CD4-positive, alpha-beta T cell (primary cell): ENCODE measurements around the gene MDM1. TPM values are rescaled to one million over a fixed set of nuclear protein-coding genes. Genes with fewer than 3 reads are reported as not detected.

ENCODE experiments used
- ATAC-seq: fragments of 200-7000 bp; cut with Tn5 transposase; one replicate; pipeline ENCODE4 v1.10.0; 2022; ENCODE audit warnings: mild to moderate bottlenecking; ENCODE audit not compliant: poor library complexity
- CTCF ChIA-PET: fragments of 350-600 bp; sonication (Branson Sonifier 250); formaldehyde crosslinking; loops from one replicate; lab custom pipeline; 2021; ENCODE audit warnings: antibody characterized with exemption, inconsistent platforms; lab: Charles Lee
- POLR2A ChIA-PET: fragments of 350-600 bp; sonication (Branson Sonifier 250); formaldehyde crosslinking; loops from one replicate; lab custom pipeline; 2021; ENCODE audit warnings: antibody characterized with exemption, inconsistent platforms; lab: Charles Lee
- DNase-seq, 14 experiments: peaks; one replicate each; pipeline ENCODE4 v3.0.0-alpha.2; 2013 to 2020; ENCODE audit warnings: mixed read lengths in 2 of 14
- H3K27ac ChIP-seq, 2 donors: one replicate each; pipeline versions ENCODE4 v1.5.1 to v1.7.0; 2013; ENCODE audit warnings: low read length in 2 of 2, low read depth in 1 of 2, mild to moderate bottlenecking in 1 of 2
- H3K27me3 ChIP-seq, 2 experiments: 1 replicate in 1 of 2; 2 replicates in 1 of 2; pipeline versions ENCODE4 v1.6.1 to v1.7.0; 2013; ENCODE audit warnings: low read length in 2 of 2, control low read depth in 1 of 2, mild to moderate bottlenecking in 1 of 2, moderate library complexity in 1 of 2; ENCODE audit not compliant: insufficient read depth in 2 of 2, control insufficient read depth in 1 of 2
- H3K36me3 ChIP-seq: one replicate; pipeline ENCODE4 v1.6.1; 2013; ENCODE audit warnings: low read length, control low read depth; ENCODE audit not compliant: insufficient read depth
- H3K4me1 ChIP-seq: one replicate; pipeline ENCODE4 v1.6.1; 2013; ENCODE audit warnings: low read length, control low read depth; ENCODE audit not compliant: insufficient read depth
- H3K4me3 ChIP-seq: one replicate; pipeline ENCODE4 v1.5.1; 2013; ENCODE audit warnings: mild to moderate bottlenecking, low read length, moderate library complexity
- H3K9me3 ChIP-seq, 2 experiments: 1 replicate in 1 of 2; 2 replicates in 1 of 2; pipeline versions ENCODE4 v1.6.1 to v1.7.0; 2013; ENCODE audit warnings: low read length in 2 of 2, mild to moderate bottlenecking in 2 of 2, control low read depth in 1 of 2, moderate library complexity in 1 of 2; ENCODE audit not compliant: control insufficient read depth in 1 of 2, insufficient read depth in 1 of 2
- H3K27ac Mint-ChIP-seq: one replicate; pipeline ENCODE4 v1.8.0; 2020; ENCODE audit warnings: mixed read lengths
- H3K27me3 Mint-ChIP-seq: one replicate; pipeline ENCODE4 v1.8.0; 2021; ENCODE audit warnings: mixed read lengths
- H3K36me3 Mint-ChIP-seq: one replicate; pipeline ENCODE4 v1.8.0; 2021; ENCODE audit warnings: low read depth, mixed read lengths
- H3K4me1 Mint-ChIP-seq: one replicate; pipeline ENCODE4 v1.8.0; 2021; ENCODE audit warnings: low read depth, mixed read lengths
- H3K4me3 Mint-ChIP-seq: one replicate; pipeline ENCODE4 v1.8.0; 2020; ENCODE audit warnings: mild to moderate bottlenecking, mixed read lengths
- H3K9me3 Mint-ChIP-seq: one replicate; pipeline ENCODE4 v1.8.0; 2020; ENCODE audit warnings: mixed read lengths
- CTCF ChIP-seq: fragments of 200-600 bp; IDR thresholded peaks from one replicate; pipeline ENCODE4 v1.8.0; 2022; ENCODE audit warnings: antibody characterized with exemption, mild to moderate bottlenecking
- intact Hi-C, 2 experiments: fragments of 100-400 bp; cut with DNase I in 1 of 2; cut with micrococcal nuclease in 1 of 2; formaldehyde crosslinking; loops; one replicate each; pipeline versions ENCODE4 v1.15.1 to v1.9.0; 2023 to 2025; cut with DNase I, micrococcal nuclease
- total RNA-seq, 174 experiments: library from RNA in 2 of 174; stranded (reverse) in 2 of 174; gene quantifications; one replicate each; pipeline ENCODE4 v1.2.3 and lab custom pipeline; 2021 to 2026

The MDM1 gene
- total RNA-seq, 2 experiments from 2014 or later = 11.0 to 11.6 TPM

GRCh38 chr12:68378872-68379606 is 46.9 kb upstream of the MDM1 start:
- DNase-seq = no peak
- Histone ChIP-seq H3K4me3 (no peak overlapping the region), H3K27me3 (no peaks in the 10 kb centered on the region), H3K9me3 (peaks cover 9 to 13% of the 10 kb centered on the region in 2 experiments), H3K27ac (no peak overlapping the region), H3K36me3 (no peaks in the 10 kb centered on the region), H3K4me1 (peaks cover 16% of the 10 kb centered on the region)
- ChIA-PET POLR2A (interaction anchor here (0.8 kb wide), 1 partner anchor 266 kb away, joined by 3 read pairs; no protein-coding TSS in a partner anchor), CTCF (no interaction called here)
- Mint-ChIP-seq H3K4me3 (no peak overlapping the region), H3K27ac (no peak overlapping the region), H3K4me1 (peaks cover 25% of the 10 kb centered on the region), H3K9me3 (peaks cover 6% of the 10 kb centered on the region), H3K36me3 (no peaks in the 10 kb centered on the region), H3K27me3 (no peaks in the 10 kb centered on the region)
- ATAC-seq = no peak
- TF ChIP-seq CTCF = no peak
- intact Hi-C loops = no loop called here

GRCh38 chr12:68377881-68378280 is 45.7 kb upstream of the MDM1 start:
- no peak for DNase-seq
- Histone ChIP-seq H3K27ac (no peak overlapping the region), H3K36me3 (no peaks in the 10 kb centered on the region), H3K27me3 (no peaks in the 10 kb centered on the region), H3K4me3 (no peak overlapping the region), H3K9me3 (peaks cover 0 to 3% of the 10 kb centered on the region in 2 experiments), H3K4me1 (peaks cover 21% of the 10 kb centered on the region)
- ChIA-PET POLR2A (no interaction called here), CTCF (interaction anchor here (1.1 kb wide), 1 partner anchor 51 kb away, joined by 3 read pairs; no protein-coding TSS in a partner anchor)
- Mint-ChIP-seq H3K27ac (no peak overlapping the region), H3K4me3 (no peak overlapping the region), H3K36me3 (no peaks in the 10 kb centered on the region), H3K4me1 (peaks cover 29% of the 10 kb centered on the region), H3K9me3 (peaks cover 3% of the 10 kb centered on the region), H3K27me3 (no peaks in the 10 kb centered on the region)
- no peak for ATAC-seq
- no peak for TF ChIP-seq CTCF
- intact Hi-C loops = no loop called here

GRCh38 chr12:68376901-68377300 is 44.7 kb upstream of the MDM1 start:
- POLR2A ChIA-PET = interaction anchor here (0.6 kb wide), 1 partner anchor 339 kb away, joined by 3 read pairs; no protein-coding TSS in a partner anchor
- H3K27ac ChIP-seq = no peak overlapping the region
- no peak overlapping the region for H3K27ac Mint-ChIP-seq
- no peaks in the 10 kb centered on the region for H3K27me3 Mint-ChIP-seq
- H3K4me3 Mint-ChIP-seq = no peak overlapping the region
- TF ChIP-seq CTCF = no peak
- CTCF ChIA-PET = no interaction called here
- H3K9me3 Mint-ChIP-seq = peaks cover 1% of the 10 kb centered on the region
- H3K9me3 ChIP-seq = no peaks in the 10 kb centered on the region
- H3K27me3 ChIP-seq = no peaks in the 10 kb centered on the region
- ATAC-seq (no peak), DNase-seq (no peak)
- H3K36me3 ChIP-seq = no peaks in the 10 kb centered on the region
- H3K36me3 Mint-ChIP-seq = no peaks in the 10 kb centered on the region
- H3K4me3 ChIP-seq = no peak overlapping the region
- peaks cover 33% of the 10 kb centered on the region for H3K4me1 Mint-ChIP-seq
- intact Hi-C loops = no loop called here
- H3K4me1 ChIP-seq = peaks cover 28% of the 10 kb centered on the region
